DOHH2 (cell line): ENCODE data around the gene FOSB.

Experiments used
- EZH2phosphoT487 ChIP-seq: fragments of 200-600 bp; sonication (generic); IDR thresholded peaks from 2 replicates; pipeline ENCODE4 v1.6.1; 2017; ENCODE audit warnings: borderline replicate concordance, mild to moderate bottlenecking, antibody characterized with exemption, low read length, moderate library complexity, mixed read lengths
- TF ChIP-seq, protein P1 (sequence below): fragments of 200-600 bp; sonication (generic); IDR thresholded peaks from one replicate; pipeline ENCODE4 v1.5.1; 2014; ENCODE audit warnings: antibody characterized with exemption, mild to moderate bottlenecking, low read depth, low read length; ENCODE audit not compliant: poor library complexity, severe bottlenecking

DNA sequence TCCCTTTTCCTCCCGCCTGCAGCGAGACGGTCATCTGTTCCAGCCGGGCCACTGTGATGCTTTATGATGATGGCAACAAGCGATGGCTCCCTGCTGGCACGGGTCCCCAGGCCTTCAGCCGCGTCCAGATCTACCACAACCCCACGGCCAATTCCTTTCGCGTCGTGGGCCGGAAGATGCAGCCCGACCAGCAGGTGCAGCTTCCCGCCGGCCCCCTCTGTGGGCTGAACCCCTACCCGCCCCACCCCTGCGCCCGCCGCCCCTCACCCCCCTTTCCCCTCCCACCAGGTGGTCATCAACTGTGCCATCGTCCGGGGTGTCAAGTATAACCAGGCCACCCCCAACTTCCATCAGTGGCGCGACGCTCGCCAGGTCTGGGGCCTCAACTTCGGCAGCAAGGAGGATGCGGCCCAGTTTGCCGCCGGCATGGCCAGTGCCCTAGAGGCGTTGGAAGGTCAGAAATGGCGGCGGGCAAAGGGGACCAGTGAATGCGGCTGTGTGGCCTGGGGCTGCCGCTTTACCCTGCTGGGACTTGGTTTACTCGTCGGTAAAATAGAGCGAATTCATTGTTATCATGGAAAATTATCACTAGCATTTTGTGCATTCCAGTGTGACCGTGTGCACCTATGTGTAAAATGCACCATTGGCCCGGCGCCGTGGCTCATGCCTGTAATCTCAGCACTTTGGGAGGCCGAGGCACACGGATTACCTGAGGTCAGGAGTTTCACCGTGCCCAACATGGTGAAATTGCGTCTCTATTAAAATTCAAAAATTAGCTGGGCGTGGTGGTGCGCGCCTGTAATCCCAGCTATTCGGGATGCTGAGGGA is 50.1 kb downstream of the FOSB start:
- TF ChIP-seq, protein P1, sequence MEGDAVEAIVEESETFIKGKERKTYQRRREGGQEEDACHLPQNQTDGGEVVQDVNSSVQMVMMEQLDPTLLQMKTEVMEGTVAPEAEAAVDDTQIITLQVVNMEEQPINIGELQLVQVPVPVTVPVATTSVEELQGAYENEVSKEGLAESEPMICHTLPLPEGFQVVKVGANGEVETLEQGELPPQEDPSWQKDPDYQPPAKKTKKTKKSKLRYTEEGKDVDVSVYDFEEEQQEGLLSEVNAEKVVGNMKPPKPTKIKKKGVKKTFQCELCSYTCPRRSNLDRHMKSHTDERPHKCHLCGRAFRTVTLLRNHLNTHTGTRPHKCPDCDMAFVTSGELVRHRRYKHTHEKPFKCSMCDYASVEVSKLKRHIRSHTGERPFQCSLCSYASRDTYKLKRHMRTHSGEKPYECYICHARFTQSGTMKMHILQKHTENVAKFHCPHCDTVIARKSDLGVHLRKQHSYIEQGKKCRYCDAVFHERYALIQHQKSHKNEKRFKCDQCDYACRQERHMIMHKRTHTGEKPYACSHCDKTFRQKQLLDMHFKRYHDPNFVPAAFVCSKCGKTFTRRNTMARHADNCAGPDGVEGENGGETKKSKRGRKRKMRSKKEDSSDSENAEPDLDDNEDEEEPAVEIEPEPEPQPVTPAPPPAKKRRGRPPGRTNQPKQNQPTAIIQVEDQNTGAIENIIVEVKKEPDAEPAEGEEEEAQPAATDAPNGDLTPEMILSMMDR: no peak
- no peak for TF ChIP-seq EZH2phosphoT487
